Measurements from ENCODE around the gene ARL8A. TPM values are rescaled to one million over a fixed set of nuclear protein-coding genes. Genes with fewer than 3 reads are reported as not detected.

The ARL8A gene
- total and polyA plus RNA-seq, 7 experiments from 2014 or later, result 5.5 to 99.4 (median 47.1) TPM

DNA sequence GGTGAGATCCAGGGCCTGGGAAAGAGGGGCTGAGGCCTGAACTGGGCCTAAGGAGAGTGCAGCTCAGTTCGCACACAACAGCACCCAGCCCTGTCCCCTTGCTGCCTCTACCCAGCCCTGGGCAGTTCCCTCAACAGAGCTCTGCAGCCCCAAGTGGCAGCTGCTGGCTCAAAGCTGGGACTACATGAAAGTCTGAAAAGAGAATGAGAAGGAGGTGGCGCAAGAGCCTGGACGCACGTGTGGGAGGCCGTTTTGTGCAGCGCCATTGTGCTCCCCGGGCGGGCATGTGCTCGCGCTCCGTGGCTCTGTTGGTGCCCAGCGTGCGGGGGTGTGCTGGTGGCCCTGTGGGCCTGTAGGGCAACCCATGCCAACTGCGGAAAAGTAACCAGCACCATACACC is 11.5 kb downstream of the ARL8A start:
- ChIA-PET CTCF (interaction anchor here (0.6 kb wide), 1 partner anchor 147 kb away, joined by 3 read pairs; no protein-coding TSS in a partner anchor), POLR2A (interaction anchor here (0.6 to 2.7 kb wide), 2 partner anchors 11 to 771 kb away, joined by 3 to 6 read pairs; no protein-coding TSS in a partner anchor)
- Histone ChIP-seq H3K4me3 (ENCODE audit: low read length) (no peak overlapping the region), H3K9me3 (ENCODE audit: control insufficient read depth in 2 of 3, low read length in 3 of 3) (no peaks in the 10 kb centered on the region), H3K27ac (ENCODE audit: low read depth, low read length) (no peak overlapping the region), H3K27me3 (ENCODE audit: control insufficient read depth in 2 of 2, insufficient read depth in 2 of 2, low read length in 2 of 2) (no peaks in the 10 kb centered on the region), H3K4me1 (ENCODE audit: control insufficient read depth in 2 of 2, insufficient read depth in 2 of 2, low read length in 2 of 2) (no peaks in the 10 kb centered on the region), H3K36me3 (ENCODE audit: control insufficient read depth in 2 of 3, insufficient read depth in 3 of 3, low read length in 3 of 3) (peaks cover 6 to 44% (median 7%) of the 10 kb centered on the region in 3 experiments)
- Mint-ChIP-seq H3K9me3 (no peaks in the 10 kb centered on the region), H3K27me3 (no peaks in the 10 kb centered on the region), H3K4me3 (no peak overlapping the region), H3K27ac (no peak overlapping the region), H3K36me3 (peaks cover 0 to 5% (median 0%) of the 10 kb centered on the region in 5 donors), H3K4me1 (peaks cover 0 to 10% (median 4%) of the 10 kb centered on the region in 7 donors)
- no peak for DNase-seq
- intact Hi-C loops (cut with micrococcal nuclease), result no loop called here
- ATAC-seq, result no peak

DNA sequence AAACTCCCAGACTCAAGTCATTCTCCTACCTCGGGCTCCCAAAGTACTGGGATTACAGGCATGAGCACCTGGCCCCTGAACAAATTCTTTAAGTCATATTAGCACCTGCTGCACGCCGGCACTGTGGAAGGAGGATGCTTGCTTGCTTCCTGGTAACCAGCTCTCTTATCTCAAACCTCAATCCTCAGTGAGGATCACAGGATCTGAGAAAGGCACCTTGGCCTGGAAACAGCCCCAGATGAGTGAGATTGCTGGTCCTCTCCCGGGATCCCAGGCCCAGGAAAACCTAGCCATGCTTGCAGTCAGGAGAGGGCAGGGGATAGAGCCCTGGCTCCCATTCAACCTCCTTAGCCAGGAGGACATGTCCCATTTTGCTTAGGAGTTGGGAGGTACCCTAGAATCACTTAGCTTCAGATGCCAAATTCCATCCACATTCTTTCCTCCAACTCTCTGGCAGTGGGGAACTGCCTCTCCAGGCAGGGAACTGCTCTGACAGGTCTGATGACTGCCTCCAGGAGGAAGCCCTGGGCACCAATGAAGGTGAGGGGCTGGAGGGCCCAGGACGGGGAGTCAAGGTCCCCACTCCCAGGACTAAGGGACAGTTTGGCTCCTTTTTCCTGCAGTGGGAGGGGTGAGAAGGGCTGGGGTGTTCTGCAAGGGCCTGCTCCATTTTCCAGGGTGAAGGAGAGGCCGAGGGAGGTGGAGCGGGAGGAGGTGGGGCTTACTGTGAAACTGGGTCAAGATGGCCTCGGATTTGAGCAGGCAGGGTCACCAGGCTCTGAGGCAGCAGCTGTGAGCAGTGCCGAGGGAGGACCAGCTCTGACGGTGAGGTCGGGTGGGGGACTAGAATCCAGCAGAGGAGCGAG is 12.3 kb downstream of the ARL8A start:
- no peaks in the 10 kb centered on the region for H3K9me3 Mint-ChIP-seq
- peak overlapping the region in 4 of 9 donors; percentile 34 to 72 (median 60) for H3K27ac Mint-ChIP-seq
- H3K9me3 ChIP-seq (ENCODE audit: control insufficient read depth in 2 of 3, low read length in 3 of 3), result no peaks in the 10 kb centered on the region
- no peaks in the 10 kb centered on the region for H3K27me3 ChIP-seq (ENCODE audit: control insufficient read depth in 2 of 2, insufficient read depth in 2 of 2, low read length in 2 of 2)
- no peak for ATAC-seq
- no peak overlapping the region for H3K4me3 Mint-ChIP-seq
- no peak overlapping the region for H3K27ac ChIP-seq (ENCODE audit: low read depth, low read length)
- no peak for DNase-seq
- ChIA-PET POLR2A (no interaction called here), CTCF (no interaction called here)
- H3K36me3 Mint-ChIP-seq, result peaks cover 0 to 5% (median 0%) of the 10 kb centered on the region in 5 donors
- peaks cover 0 to 3% (median 0%) of the 10 kb centered on the region in 5 donors for H3K27me3 Mint-ChIP-seq
- H3K4me3 ChIP-seq (ENCODE audit: low read length), result no peak overlapping the region
- peaks cover 6 to 38% (median 7%) of the 10 kb centered on the region in 3 experiments for H3K36me3 ChIP-seq (ENCODE audit: control insufficient read depth in 2 of 3, insufficient read depth in 3 of 3, low read length in 3 of 3)
- intact Hi-C loops (cut with micrococcal nuclease), result no loop called here
- H3K4me1 Mint-ChIP-seq, result peaks cover 0 to 10% (median 4%) of the 10 kb centered on the region in 7 donors
- no peaks in the 10 kb centered on the region for H3K4me1 ChIP-seq (ENCODE audit: control insufficient read depth in 2 of 2, insufficient read depth in 2 of 2, low read length in 2 of 2)

DNA sequence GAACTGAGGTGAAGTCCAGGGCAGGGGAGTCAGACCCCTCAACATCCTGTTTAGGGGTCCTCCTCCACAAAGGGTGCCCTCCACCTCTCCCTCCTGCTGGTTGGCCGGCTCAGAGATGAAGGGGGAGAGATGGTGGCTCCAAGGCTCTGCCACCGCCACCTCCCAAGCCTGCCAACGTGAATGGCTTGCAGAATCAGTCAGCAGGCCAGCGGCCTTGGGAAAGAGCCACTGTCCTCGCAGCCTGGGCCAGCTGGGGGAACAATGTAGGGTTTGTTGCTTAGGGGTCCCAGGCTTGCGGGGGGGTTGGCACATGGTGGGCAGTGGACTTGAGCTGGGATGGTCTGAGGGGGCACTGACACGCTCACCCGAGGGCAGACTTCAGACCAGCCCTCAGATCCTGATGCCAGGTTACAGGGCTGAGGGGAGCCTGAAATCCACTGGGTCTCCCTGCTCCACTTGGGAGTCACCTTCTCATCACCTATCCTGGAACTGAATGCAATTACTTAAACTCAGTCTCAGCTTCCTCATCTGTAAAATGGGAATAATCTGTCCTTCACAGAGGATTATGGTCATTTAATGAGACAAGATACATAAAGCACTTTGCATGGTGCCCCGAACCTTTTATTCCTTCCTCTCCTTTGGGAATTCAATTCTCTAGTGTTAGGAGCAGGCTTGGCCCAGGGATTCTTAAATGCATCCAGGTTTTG is 13.6 kb downstream of the ARL8A start:
- H3K4me3 Mint-ChIP-seq, result no peak overlapping the region
- no peak for ATAC-seq
- CTCF ChIA-PET, result interaction anchor here (0.6 to 1.1 kb wide), 2 partner anchors 56 to 579 kb away, joined by 3 read pairs; partner anchors contain the start of gene SYT2
- H3K4me3 ChIP-seq (ENCODE audit: low read length), result no peak overlapping the region
- no peaks in the 10 kb centered on the region for H3K27me3 ChIP-seq (ENCODE audit: control insufficient read depth in 2 of 2, insufficient read depth in 2 of 2, low read length in 2 of 2)
- H3K9me3 ChIP-seq (ENCODE audit: control insufficient read depth in 2 of 3, low read length in 3 of 3), result no peaks in the 10 kb centered on the region
- POLR2A ChIA-PET, result no interaction called here
- no peak overlapping the region for H3K27ac ChIP-seq (ENCODE audit: low read depth, low read length)
- no peak overlapping the region for H3K27ac Mint-ChIP-seq
- peaks cover 0 to 5% (median 0%) of the 10 kb centered on the region in 5 donors for H3K36me3 Mint-ChIP-seq
- intact Hi-C loops (cut with micrococcal nuclease), result no loop called here
- H3K9me3 Mint-ChIP-seq, result no peaks in the 10 kb centered on the region
- no peak for DNase-seq
- H3K4me1 Mint-ChIP-seq, result peaks cover 0 to 14% (median 4%) of the 10 kb centered on the region in 7 donors
- peaks cover 0 to 9% (median 4%) of the 10 kb centered on the region in 5 donors for H3K27me3 Mint-ChIP-seq
- peaks cover 6 to 38% (median 7%) of the 10 kb centered on the region in 3 experiments for H3K36me3 ChIP-seq (ENCODE audit: control insufficient read depth in 2 of 3, insufficient read depth in 3 of 3, low read length in 3 of 3)
- H3K4me1 ChIP-seq (ENCODE audit: control insufficient read depth in 2 of 2, insufficient read depth in 2 of 2, low read length in 2 of 2), result no peaks in the 10 kb centered on the region

DNA sequence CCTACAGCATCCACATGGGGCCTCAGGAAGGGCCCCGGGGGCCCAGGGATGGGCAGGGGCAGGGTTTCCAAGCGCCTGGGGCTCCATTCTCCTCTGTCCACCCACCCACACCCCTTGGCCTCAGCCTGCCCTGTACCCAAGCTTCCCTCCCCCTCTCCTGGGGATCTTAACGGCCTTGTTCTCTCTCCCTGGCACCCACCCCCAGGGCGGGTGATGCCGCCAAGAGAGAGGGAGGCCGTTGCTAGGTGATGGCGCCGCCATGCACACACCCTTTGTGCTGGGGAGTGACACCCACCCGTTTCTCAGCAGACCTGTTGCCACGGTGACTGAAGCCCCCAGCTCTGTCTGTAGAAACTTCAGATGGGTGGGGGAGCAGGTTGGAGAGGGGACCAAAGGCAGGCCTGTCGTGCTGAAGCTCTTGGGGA is 14.2 kb downstream of the ARL8A start:
- CTCF ChIA-PET, result interaction anchor here (1.1 to 1.6 kb wide), 2 partner anchors 57 to 234 kb away, joined by 3 to 5 read pairs; no protein-coding TSS in a partner anchor

DNA sequence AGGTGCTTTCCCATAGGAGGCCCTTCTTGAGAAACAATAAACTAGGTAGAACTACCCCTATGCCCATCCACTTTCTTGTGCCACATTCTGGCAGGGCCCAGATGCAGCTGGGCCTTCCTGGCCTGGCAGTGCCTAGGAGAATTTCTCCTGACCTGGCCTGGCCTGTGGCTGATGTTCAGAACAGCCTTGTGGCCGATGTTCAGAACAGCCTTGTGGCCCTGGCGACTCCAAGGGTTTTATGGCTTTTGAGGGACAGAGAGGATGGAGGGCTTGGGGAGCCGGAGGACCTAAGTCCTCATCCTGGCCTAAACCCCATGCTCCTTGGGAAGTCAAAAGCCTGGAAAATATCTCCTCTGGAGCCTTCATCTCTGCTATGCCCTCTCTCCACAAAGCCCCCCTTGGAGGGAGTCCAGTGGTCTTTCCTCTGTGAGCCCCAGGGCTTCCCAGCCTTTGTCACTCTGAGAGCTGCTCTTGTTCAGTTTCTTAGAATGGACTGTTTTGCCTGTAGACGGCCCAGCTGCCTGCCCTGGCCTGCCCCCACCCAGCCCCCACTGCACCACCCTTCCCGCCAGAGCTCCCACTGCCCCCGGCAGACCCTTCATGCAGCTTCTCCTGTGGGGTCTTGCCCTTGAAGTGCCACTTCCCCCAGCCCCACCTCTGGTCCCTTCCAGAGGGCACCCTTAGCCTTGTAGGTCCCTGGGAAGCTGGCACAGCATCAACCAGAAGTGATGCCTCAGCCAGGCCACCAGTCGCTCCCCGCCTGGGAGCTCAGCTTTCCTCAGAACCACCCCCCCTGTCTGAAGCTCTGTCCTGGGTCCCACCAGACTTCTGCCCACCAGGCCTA is 14.9 kb downstream of the ARL8A start:
- no peak overlapping the region for H3K4me3 ChIP-seq (ENCODE audit: low read length)
- peak overlapping the region in 1 of 9 donors; percentile 67 for H3K27ac Mint-ChIP-seq
- peaks cover 0 to 11% (median 8%) of the 10 kb centered on the region in 5 donors for H3K27me3 Mint-ChIP-seq
- no peaks in the 10 kb centered on the region for H3K27me3 ChIP-seq (ENCODE audit: control insufficient read depth in 2 of 2, insufficient read depth in 2 of 2, low read length in 2 of 2)
- no peaks in the 10 kb centered on the region for H3K9me3 Mint-ChIP-seq
- CTCF ChIA-PET, result interaction anchor here (1.1 to 1.6 kb wide), 2 partner anchors 57 to 234 kb away, joined by 3 to 5 read pairs; no protein-coding TSS in a partner anchor
- POLR2A ChIA-PET, result no interaction called here
- H3K9me3 ChIP-seq (ENCODE audit: control insufficient read depth in 2 of 3, low read length in 3 of 3), result no peaks in the 10 kb centered on the region
- intact Hi-C loops (cut with micrococcal nuclease), result no loop called here
- no peak for ATAC-seq
- no peak for DNase-seq
- H3K36me3 ChIP-seq (ENCODE audit: control insufficient read depth in 2 of 3, insufficient read depth in 3 of 3, low read length in 3 of 3), result peaks cover 5 to 28% (median 6%) of the 10 kb centered on the region in 3 experiments
- no peak overlapping the region for H3K27ac ChIP-seq (ENCODE audit: low read depth, low read length)
- no peak overlapping the region for H3K4me3 Mint-ChIP-seq
- H3K36me3 Mint-ChIP-seq, result peaks cover 0 to 5% (median 0%) of the 10 kb centered on the region in 5 donors
- H3K4me1 ChIP-seq (ENCODE audit: control insufficient read depth in 2 of 2, insufficient read depth in 2 of 2, low read length in 2 of 2), result no peaks in the 10 kb centered on the region
- peaks cover 0 to 11% (median 3%) of the 10 kb centered on the region in 7 donors for H3K4me1 Mint-ChIP-seq

More for the DNA sequence above, 14.2 kb downstream of the ARL8A start:
- Histone ChIP-seq H3K4me3 (ENCODE audit: low read length) (no peak overlapping the region), H3K27ac (ENCODE audit: low read depth, low read length) (no peak overlapping the region), H3K36me3 (ENCODE audit: control insufficient read depth in 2 of 3, insufficient read depth in 3 of 3, low read length in 3 of 3) (peaks cover 6 to 35% (median 7%) of the 10 kb centered on the region in 3 experiments), H3K27me3 (ENCODE audit: control insufficient read depth in 2 of 2, insufficient read depth in 2 of 2, low read length in 2 of 2) (no peaks in the 10 kb centered on the region), H3K4me1 (ENCODE audit: control insufficient read depth in 2 of 2, insufficient read depth in 2 of 2, low read length in 2 of 2) (no peaks in the 10 kb centered on the region), H3K9me3 (ENCODE audit: control insufficient read depth in 2 of 3, low read length in 3 of 3) (no peaks in the 10 kb centered on the region)
- H3K27me3 Mint-ChIP-seq, result peaks cover 0 to 11% (median 8%) of the 10 kb centered on the region in 5 donors
- H3K4me1 Mint-ChIP-seq, result peaks cover 0 to 14% (median 3%) of the 10 kb centered on the region in 7 donors
- POLR2A ChIA-PET, result no interaction called here
- no peak overlapping the region for H3K4me3 Mint-ChIP-seq
- no peaks in the 10 kb centered on the region for H3K9me3 Mint-ChIP-seq
- H3K27ac Mint-ChIP-seq, result no peak overlapping the region
- intact Hi-C loops (cut with micrococcal nuclease), result no loop called here
- ATAC-seq (no peak), DNase-seq (no peak)
- H3K36me3 Mint-ChIP-seq, result peaks cover 0 to 5% (median 0%) of the 10 kb centered on the region in 5 donors
